Omental fat pad (tissue), 4 donors: ENCODE results near the gene DSTYK. TPM values are rescaled to one million over a fixed set of nuclear protein-coding genes. Genes with fewer than 3 reads are reported as not detected.
"Not testable (repeated sequence)": the region's sequence is repeated elsewhere in the genome, so short reads cannot be mapped to it uniquely, and the experiment has no call there.

Source experiments
- ATAC-seq: fragments of 150-250 bp; one replicate; pipeline ENCODE4 v1.9.1; 2016; ENCODE audit warnings: mild to moderate bottlenecking, moderate library complexity; ENCODE audit not compliant: low FRiP score
- DNase-seq: peaks from one replicate; pipeline ENCODE4 v3.0.0-alpha.2; 2019; ENCODE audit warnings: low spot score
- total RNA-seq, 4 donors: library from RNA; depleted of rRNA; stranded (reverse); fragments of >200 nt; gene quantifications; one replicate each; pipeline ENCODE4 v1.1.0, GENCODE V29; 2016
- TF ChIP-seq, protein P1 (sequence below), 3 donors: fragments of 450-650 bp; IDR thresholded peaks; one replicate each; pipeline ENCODE4 v1.5.1; 2016 to 2017; ENCODE audit warnings: antibody characterized with exemption in 3 of 3, mild to moderate bottlenecking in 3 of 3, moderate library complexity in 2 of 3

DSTYK gene
- total RNA-seq, 4 donors from 2014 or later: 7.6 to 13.0 (median 11.4) TPM

DNA sequence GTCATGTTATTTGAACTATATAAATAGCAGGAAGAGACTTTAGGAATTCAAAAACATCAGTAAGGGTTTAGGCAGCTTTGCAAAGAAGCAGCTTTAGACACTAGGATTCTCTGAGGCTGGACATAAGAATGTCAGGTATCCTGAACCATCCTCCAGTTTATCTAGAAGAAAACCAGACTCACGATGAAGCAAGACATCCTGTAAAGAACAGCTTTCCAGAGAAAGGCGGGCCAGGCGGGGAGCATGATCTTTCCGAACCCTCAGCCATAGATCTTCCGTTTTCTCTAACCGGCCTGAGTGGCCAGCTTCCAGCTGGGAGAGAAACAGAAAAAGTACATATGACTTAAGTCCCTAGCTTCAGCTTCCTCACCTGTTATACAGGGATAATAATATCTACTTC lies 50.4 kb downstream of the DSTYK start:
- DNase-seq (no peak), ATAC-seq (peak; percentile 49)
- TF ChIP-seq, protein P1, sequence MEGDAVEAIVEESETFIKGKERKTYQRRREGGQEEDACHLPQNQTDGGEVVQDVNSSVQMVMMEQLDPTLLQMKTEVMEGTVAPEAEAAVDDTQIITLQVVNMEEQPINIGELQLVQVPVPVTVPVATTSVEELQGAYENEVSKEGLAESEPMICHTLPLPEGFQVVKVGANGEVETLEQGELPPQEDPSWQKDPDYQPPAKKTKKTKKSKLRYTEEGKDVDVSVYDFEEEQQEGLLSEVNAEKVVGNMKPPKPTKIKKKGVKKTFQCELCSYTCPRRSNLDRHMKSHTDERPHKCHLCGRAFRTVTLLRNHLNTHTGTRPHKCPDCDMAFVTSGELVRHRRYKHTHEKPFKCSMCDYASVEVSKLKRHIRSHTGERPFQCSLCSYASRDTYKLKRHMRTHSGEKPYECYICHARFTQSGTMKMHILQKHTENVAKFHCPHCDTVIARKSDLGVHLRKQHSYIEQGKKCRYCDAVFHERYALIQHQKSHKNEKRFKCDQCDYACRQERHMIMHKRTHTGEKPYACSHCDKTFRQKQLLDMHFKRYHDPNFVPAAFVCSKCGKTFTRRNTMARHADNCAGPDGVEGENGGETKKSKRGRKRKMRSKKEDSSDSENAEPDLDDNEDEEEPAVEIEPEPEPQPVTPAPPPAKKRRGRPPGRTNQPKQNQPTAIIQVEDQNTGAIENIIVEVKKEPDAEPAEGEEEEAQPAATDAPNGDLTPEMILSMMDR (IDR thresholded peaks at IDR 0.05): no peak

DNA sequence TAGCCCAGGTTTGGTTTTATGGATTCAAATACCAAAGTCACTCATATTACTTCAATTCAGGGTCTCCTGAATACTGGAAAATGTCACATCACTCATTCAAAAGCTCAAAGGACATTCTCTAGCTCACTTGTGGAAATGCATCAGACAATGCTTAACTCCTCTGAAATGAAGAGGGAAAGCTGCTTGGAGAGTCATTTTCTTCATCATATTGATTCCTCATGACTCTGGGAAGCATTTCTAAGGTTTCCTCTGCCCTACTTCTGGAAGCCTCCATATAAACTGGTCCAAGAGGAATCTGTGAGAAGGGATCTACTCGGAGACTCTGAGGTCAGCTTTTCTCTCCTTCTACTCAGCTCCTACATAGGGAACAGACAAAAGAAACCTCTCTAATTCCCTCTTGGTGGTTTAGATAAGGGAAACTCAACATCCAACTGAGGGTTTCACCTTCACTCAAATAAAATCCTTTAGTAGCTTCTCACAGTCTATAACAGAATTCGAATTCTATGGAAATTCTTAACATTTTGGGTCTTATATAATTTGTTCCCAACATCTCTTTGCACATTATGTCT lies 53.4 kb downstream of the DSTYK start:
- DNase-seq (no peak), ATAC-seq (no peak)
- TF ChIP-seq, protein P1 (IDR thresholded peaks at IDR 0.05): no peak

DNA sequence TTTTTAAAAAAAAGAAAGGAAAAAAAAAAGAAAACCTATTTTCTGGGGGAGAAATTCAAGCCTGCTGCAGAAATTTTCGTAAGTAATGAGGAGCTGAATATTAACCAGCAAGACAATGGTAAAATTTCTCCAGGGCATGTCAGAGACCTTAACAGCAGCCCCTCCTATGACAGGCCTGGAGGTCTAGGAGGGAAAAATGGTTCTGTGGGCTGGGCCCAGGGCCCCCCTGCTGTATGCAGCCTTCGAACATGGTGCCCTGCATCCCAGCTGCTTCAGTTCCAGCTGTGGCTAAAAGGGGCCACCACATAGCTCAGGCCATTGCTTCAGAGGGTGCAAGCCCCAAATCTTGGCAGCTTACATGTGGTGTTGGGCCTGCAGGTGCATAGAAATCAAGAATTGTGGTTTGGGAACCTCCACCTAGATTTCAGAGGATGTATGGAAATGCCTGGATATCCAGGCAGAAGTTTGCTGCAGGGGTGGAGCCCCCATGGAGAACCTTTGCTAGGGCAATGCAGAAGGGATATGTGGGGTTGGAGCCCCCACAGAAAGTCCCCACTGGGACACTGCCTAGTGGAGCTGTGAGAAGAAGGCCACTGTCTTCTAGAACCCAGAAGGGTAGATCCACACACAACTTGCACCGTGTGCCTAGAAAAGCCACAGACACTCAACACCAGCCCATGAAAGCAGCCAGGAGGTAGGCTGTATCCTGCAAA lies 55.7 kb downstream of the DSTYK start:
- not testable (repeated sequence) for DNase-seq, ATAC-seq

- no peak for ATAC-seq
- TF ChIP-seq, protein P1 (IDR thresholded peaks at IDR 0.05): no peak
- no peak for DNase-seq
These were observed 59.0 kb downstream of the DSTYK start for GRCh38 chr1:205152505-205152904.

DNA sequence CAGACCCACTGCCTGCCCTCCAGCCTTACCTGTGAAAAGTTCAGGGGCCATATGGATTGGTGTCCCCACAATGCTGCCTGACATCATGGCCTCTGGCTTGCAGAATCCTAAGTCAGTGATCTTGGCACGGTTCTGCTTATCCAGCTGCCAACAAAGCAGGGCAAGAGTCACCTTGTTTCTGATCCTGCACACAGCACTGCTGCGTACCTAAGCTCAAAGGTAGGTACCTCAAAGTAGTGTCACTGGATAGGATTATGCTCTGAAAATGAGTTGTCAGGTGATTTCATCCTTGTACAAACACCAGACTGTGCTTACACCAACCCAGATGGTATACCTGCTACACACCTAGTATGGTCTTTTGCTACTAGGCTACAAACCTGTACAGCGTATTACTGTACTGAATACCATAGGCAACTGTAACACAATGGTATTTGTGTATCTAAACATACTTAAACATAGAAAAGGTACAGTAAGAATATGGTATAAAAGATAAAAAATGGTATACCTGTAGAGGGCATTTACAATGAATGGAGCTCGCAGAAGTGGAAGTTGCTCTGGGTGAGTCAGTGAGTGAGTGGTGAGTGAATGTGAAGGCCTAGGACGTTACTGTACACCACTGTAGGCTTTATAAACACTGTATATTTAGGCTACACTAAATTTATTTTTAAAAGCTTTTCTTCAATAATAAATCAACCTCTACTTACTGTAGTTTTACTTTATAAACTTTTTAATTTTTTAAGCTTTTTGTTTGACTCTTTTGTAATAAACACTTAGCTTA lies 60.7 kb downstream of the DSTYK start:
- ATAC-seq (no peak), DNase-seq (no peak)
- TF ChIP-seq, protein P1 (IDR thresholded peaks at IDR 0.05): no peak

DNA sequence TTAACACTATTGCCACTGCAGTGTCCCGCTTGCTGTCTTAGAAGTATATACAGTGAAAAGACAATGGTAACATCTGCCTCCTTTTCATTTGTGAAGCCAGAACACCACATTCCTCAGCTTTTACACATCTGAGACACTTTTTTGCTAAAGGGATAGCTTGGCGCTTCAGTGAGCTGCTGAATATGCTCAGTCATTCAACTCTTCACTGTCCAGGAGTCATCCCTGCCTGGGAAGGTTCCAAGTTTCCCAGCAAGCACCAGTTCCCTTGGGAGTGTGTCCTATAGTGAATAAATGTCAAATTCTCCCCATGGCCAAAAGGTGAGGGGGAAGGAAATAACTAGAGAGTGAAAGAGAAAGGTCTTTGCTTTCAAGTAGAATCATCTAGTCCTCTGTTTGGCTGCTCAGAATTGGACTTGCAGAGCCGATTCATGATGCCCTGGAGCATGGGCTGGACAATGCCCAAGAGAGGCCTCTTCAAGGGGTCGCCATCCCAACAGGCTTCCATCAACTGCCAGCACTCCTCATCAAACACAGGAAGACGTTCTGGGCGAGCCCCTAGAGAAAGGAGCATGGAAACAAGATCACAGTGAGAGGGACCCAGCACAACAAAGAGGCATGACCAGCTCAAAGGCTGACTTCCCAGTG lies 64.2 kb downstream of the DSTYK start:
- DNase-seq: no peak
- TF ChIP-seq, protein P1 (IDR thresholded peaks at IDR 0.05): no peak
- peak; percentile 65 for ATAC-seq

GRCh38 chr1:205144751-205145150 lies 66.8 kb downstream of the DSTYK start:
- peak; percentile 38 for ATAC-seq
- DNase-seq: no peak
- TF ChIP-seq, protein P1 (IDR thresholded peaks at IDR 0.05): no peak
